Astrocyte (in vitro differentiated cells and primary cell): Measurements from ENCODE around the gene CPA1.

ENCODE experiments used
- CTCF ChIP-seq: IDR thresholded peaks from 2 replicates; pipeline ENCODE4 v1.5.1; 2011; ENCODE audit warnings: low read depth, mild to moderate bottlenecking, inconsistent platforms, low read length, moderate library complexity; ENCODE audit not compliant: insufficient read depth
- EZH2 ChIP-seq: IDR thresholded peaks from 2 replicates; pipeline ENCODE4 v1.6.1; 2012; ENCODE audit warnings: mild to moderate bottlenecking, low read length, inconsistent platforms; ENCODE audit not compliant: insufficient read depth

DNA sequence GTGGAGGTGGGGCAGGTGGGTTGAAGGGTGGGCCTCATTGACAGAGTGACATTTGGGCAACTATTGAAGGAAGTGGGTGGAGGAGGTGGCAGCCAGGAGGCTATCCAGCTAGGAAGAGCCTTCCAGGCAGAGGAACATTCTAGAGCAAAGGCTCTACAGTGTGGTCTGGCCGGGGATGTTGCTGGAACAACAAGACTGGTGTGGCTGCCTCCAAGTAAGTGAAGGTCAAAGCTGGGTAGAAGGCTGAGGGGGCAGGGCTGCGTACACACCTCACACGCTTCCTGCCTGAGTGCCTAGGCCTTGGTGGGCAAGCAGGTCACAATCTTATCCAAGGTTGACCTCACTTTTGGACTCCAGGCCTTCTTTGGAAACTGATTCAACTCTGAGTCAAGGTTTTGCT lies 6.6 kb downstream of the CPA1 start:
- TF ChIP-seq EZH2 (no peak), CTCF (no peak)
